GM21423 (cell line): ENCODE measurements around the gene MPP2.
"Not testable (repeated sequence)": the region's sequence is repeated elsewhere in the genome, so short reads cannot be mapped to it uniquely, and the experiment has no call there.

Experiments
- ATAC-seq: cut with Tn5 transposase; IDR thresholded peaks from one replicate; pipeline ENCODE4 v1.9.1; 2021; ENCODE audit warnings: mild to moderate bottlenecking, moderate library complexity; ENCODE audit not compliant: unreplicated experiment

The MPP2 gene, protein sequence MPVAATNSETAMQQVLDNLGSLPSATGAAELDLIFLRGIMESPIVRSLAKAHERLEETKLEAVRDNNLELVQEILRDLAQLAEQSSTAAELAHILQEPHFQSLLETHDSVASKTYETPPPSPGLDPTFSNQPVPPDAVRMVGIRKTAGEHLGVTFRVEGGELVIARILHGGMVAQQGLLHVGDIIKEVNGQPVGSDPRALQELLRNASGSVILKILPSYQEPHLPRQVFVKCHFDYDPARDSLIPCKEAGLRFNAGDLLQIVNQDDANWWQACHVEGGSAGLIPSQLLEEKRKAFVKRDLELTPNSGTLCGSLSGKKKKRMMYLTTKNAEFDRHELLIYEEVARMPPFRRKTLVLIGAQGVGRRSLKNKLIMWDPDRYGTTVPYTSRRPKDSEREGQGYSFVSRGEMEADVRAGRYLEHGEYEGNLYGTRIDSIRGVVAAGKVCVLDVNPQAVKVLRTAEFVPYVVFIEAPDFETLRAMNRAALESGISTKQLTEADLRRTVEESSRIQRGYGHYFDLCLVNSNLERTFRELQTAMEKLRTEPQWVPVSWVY

DNA sequence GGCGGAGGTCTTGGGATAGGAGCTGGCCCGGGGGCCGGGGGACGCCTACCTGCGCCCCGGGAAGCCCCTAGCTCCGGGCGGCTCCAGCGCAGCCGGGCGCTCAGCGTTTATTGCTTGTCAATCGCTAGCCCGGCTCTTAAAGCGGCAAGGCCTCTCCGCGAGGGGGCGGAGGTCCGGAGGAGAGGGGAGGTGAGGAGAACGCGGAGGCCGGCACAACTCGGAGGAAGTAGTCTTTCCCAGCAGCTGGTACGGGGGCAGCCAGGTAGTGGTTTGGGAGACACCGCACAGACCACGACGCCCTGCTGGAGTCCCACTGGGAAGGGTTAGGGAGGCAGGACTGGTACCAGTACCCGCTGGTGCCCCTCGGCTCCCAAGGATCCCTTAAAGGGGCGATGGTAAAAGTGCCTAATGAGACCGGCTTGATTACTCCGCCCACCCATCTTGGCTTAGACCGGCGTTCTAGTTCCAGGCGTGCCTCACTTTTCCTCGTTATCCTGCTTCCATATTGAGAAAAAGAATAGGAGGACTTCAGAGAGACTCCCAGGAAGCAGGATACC is at the start of gene MPP2:
TSS of gene MPP2 (minus strand) at position 112 of the 557 bp plus-strand sequence. CDS start 3,076 bp downstream, outside the sequence.
- no peak for ATAC-seq

DNA sequence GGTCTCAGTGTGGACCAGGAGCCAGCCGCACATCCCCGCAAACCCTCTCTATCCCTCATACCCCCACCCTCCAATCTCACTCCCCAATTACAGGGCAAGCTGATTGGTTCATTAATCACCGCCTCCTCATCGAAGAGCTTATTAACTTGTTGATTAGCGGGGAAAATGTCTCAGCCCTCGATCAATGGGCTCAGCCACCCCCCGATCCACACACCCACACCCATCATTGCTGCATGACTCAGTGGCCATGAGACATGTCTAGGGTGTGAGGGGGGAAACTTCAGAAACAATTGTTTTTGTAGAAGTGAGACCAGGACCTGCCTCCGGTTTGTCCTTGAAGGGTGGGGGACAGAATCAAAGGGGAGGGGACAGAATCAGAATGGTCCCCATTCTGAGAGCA is 48.9 kb upstream of the MPP2 start:
- no peak for ATAC-seq

DNA sequence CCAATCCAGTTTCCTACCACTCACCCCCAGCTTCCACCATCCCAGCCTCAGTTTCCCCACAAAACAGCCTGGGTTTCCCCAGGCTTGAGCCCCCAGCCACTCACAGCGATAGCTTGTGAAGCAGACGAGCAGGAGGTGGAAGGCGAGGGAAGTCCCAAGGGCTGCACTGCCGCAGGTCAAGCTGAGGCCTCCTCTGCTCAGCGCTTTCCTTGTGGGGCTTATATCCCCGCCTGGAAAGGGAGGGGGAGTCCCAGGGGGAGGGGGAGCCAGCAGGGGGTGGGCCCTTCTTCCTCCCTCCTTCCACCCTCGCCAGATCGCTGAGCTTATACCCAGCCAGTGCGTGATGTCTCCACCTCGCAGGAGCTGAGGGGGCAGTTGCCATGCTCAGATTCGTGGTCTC is 46.4 kb upstream of the MPP2 start, which contains the start of gene PYY:
TSS of gene PYY (minus strand) at position 195 of the 400 bp plus-strand sequence. CDS start 457 bp downstream, outside the sequence.
- no peak for ATAC-seq

DNA sequence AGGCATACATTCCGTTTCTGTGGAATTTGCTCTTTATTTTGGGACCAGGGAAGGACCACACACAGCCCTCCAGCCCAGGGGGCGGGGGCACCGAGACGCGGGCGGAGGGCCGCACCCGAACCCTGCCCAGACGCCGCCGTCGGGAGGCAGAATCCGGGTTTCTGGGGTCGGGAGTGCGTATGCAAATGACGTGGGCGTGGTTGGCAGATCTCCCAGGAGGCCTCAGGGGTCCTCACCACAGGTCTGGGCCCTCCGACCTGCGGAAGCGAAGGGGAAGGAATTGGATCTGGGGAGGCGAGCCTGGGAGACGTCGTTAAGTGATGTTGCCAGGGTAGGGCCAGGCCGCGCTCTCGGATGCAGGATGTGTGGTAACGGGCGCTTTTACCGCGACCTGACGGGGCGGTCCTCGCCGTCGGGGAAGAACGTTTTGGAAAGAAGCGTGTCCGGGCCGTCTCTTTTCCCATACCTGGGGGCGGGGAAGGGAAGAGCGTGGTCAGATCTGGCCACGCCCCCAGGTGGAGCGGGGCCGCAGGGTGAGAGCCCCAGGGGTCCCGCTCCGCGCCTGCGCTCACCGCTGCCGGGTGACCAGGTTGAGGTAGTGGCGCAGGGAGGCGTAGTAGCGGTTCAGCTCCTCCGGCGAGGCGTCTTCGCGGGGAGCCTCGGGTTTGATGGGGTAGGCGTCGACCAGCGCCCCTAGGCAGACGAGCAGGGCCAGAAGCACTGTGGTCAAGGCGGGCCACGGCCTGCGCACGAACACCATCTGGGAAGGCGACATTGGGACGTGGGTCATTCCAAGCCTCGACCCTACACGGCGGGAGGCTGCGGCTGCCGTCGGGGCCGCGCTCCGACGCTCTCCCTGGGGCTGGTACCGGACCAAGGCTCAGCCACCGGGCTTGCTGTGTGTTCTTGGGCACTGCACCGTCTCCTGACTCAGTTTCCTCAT is 45.7 kb upstream of the MPP2 start:
- no peak for ATAC-seq

DNA sequence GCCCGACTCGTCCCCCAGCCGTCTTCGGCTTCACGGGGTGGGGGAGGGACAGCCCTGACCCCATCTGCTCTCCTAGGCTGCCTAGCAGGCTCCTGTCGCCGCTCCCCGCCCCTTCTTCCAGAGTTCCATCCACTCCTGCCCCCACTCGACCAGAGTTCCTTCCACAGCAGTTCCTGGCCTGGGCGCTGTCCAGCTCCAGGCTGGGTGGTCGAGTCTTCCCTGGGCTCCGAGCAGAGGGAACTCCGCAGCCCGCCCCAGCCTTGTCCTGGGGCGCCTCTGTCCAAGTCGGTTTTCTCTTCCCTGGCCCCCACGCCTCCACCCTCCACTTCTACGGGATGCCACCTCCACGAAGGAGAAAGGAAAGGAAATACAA is 45.0 kb upstream of the MPP2 start:
- no peak for ATAC-seq

DNA sequence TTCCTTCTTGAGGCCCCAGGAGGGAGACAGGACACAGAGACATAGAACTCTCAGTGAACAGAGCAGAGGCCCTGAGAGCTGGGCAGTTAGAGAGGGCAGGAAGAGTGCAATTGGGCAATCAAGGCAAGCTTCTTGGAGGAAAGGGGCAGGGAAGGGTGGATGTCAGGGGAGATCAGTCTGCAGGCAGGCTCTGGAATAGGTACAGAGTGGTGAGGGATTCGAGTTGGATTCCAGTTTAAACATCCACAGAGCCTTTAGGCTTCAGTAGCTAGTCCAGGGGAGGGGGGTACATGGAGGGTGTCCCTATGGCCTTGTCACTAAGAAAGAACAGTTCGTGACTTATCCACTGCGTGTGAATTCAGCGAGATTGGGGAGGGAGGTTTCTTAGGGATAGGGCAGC is 44.4 kb upstream of the MPP2 start:
- ATAC-seq: no peak

DNA sequence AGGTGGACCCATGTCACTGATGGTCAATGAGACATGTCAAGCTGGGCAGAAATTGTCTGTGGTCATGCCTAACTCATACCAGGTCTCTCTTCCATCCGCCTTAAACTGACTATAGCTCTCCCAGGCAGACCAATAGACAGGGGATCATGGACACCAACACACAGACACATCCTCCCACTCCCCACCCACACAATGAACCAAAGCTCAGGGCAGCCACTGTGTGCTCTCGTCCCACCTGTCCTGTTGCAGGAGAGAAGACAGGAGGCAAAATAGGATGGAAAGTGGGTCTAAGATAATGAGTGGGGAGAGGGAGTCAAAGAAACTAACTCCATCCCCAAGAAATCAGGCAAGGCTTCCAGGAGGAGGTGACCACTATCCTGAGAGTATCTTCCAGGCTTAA is 43.2 kb upstream of the MPP2 start:
- no peak for ATAC-seq

DNA sequence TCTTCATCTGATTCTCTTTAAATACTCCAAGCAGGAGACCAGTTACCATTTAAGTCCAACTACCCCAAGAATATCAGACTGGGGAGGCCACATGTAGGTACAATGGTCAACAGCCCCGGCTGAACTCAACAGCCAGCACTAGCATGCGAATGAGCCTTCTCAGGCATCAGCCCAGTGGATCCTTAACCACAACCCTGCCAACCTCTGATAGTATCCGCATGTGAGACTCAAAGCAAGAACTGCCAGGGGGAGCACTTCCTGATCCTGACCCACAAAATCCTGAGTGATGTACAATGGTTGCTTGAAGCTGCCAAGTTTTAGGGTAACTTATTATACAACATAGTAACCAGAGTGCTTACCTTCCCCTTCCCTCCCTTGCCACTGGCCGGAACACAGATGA is 42.4 kb upstream of the MPP2 start:
- no peak for ATAC-seq

DNA sequence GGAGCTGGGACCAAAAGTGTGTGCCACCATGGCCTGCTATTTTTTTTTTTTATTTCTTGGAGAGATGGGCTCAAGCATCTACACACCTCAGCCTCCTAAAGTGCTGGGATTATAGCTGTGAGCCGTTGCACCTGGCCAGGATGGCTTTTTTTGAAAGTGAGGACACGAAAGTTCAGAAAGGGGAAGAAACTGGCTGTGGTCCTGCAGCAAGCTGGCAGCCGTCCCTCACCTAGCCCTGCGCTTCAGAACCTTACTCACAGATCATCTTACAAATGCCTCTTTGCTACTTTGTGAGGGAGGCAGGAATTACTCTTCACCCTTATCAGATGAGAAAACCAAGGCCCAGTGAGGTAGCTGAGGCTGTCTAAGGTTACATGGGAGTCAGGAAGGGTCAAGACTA is 39.4 kb upstream of the MPP2 start:
- no peak for ATAC-seq

DNA sequence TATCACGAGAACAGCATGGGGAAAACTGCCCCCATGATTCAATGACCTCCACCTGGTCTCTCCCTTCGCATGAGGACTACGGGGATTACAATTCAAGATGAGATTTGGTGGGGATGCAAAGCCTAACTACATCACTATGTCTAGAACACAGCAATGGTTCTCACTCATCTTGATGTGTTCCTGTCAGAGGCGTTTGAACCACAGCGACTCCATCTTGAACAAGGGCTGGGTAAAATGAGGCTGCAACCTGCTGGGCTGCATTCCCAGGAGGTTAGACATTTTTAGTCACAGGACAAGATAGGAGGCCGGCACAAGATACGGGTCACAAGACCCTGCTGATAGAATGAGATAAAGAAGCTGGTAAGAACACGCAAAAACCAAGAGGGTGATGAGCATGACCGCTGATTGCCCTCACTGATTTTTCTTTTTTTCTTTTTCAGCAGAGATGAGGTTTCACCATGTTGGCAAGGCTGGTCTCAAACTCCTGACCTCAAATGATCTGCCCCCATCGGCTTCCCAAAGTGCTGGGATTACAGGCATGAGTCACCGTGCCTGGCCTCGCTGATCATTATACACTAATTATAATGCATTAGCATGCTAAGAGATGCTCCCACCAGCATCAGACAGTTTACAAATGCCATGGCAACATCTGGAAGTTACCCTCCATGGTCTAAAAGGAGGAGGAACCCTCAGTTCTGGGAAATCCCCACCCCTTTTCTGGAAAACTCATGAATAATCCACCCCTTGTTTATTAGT is 37.9 kb upstream of the MPP2 start:
- no peak for ATAC-seq

DNA sequence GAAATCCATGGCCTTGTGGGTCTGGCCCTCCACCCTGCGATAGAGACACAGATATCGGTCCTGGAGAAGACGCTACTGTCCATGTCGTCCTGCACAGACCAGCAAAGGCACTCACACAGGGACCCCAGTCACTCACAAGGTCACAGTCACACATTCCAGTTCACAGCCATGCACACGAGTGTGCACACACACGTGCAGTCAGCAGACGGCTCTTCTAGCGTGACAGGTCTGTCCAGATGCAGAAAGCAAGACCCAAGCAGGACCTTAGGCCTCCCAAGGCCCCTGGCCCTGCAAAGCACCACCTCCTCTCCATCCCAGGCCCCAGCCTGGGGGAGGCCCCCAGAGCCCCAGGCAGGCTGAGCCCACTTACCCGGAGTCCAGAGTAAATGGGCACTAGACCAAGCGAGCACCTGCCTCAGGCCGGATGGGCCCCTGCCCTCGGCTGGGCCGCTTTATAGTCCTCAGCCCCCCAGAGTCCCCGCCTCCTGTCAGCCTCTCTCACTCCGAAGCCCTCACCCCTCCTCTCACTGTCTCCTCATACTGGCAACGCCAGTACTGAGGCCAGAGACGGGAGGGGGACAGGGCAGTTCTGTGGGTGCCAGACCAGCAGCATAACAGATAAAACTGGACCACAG is 34.8 kb upstream of the MPP2 start, which contains the start of gene PPY:
TSS of gene PPY (minus strand) at position 426 of the 635 bp plus-strand sequence. CDS start 822 bp downstream, outside the sequence.
- ATAC-seq: no peak

DNA sequence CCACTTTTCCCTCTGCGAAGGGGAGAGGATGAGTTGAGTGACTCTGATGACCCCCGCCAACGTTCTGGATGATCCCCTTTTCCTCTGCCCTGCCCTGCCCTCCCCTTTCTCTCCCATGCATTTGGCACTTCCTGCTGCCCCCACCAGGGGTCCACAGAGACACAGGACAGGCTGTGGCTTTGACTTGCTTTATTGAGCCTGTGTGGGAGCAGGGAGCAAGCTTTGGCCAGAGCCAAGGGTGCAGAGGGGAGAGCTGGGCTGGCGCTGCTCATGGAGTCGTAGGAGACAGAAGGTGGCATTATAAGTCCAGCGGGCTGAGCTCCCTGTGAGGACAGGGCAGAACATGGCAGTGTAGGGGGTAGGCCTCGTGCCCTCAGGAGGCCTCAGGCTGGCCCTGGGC is 33.3 kb upstream of the MPP2 start:
- no peak for ATAC-seq

DNA sequence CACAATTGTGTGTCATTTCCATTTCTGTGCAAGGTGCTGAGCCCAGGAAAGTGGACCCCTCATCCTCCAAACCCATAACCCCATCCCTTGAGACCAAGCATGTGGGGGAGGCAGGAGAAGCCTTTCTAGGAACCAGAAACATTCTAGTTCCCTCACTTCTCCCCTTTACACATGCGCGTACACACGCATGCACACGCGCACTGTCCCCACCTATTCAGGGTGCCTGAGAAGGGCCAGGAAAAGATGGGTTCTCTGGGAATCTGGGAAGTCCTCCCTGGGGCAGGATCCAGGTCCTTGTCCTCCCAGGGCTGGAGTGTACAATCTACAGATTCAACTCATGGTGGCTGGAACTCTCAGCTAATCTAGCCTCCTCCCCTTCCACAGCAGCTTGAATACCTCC is 32.5 kb upstream of the MPP2 start:
- no peak for ATAC-seq

DNA sequence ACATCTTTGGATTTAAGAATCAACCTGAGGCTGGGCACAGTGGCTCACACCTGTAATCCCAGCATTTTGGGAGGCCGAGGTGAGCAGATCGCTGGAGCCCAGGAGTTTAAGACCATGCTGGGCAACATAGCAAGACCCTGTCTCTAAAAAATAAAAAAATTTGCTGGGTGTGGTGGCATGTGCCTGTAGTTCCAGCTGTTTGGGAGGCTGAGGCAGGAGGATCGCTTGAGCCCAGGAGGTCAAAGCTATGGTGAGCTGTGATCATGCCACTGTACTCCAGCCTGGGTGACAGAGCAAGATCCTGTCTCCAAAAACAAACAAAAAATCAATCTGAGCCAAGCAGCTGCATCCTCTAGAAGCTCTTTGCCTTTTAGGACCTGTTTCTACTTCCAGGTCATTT is 32.1 kb upstream of the MPP2 start:
- not testable (repeated sequence) for ATAC-seq

DNA sequence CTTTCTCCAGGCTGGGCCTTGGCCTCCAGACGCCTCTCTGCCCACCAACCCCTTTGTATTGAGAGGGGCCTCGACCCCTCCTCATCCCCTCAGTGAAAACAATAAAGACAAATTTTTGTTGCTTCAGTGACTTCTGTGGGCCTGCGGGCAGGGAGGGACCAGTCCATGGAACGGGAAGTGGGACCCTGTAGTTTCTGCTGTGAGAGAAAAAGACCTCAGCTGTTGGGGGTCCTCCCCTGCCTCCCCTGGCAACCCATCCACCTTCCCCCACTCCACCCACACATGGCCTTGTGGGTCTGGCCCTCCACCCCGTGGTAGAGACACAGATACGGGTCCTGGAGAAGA is 31.5 kb upstream of the MPP2 start:
- ATAC-seq: no peak

DNA sequence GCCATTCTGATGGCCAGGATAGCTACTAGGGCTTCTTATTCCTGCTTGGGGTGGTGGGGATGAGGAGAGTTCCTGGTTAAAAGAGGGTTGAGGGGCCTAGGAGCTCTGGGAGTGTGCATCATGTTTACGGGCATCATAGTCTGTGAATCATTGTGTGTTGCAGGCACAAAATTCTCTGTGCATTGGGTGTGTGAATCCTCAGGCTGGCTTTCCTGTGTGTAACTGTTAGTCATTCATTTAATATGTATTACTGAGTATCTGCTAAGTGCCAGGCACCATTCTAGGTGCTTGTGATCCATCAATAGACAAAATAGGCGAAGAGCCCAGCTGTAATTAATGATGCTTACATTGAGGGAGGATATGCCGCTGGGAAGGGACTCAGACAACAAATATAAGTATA is 29.1 kb upstream of the MPP2 start:
- ATAC-seq: no peak

DNA sequence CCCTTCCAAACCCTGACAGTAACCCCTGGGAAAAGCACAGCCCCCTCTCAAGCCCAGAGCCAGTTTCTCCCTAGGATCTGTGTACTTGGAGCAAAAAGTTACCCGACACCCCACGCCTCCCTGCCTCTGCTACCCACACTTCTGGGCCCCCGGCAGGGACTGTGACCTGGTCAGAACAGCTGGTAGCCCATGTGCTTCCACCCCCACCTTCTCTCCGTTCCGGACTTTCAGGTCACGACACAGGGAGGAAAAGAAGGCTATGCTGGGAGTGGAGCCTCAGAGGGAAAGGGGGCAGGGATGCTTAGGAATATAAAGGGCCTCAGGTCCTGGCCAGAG is 28.6 kb upstream of the MPP2 start:
- no peak for ATAC-seq

DNA sequence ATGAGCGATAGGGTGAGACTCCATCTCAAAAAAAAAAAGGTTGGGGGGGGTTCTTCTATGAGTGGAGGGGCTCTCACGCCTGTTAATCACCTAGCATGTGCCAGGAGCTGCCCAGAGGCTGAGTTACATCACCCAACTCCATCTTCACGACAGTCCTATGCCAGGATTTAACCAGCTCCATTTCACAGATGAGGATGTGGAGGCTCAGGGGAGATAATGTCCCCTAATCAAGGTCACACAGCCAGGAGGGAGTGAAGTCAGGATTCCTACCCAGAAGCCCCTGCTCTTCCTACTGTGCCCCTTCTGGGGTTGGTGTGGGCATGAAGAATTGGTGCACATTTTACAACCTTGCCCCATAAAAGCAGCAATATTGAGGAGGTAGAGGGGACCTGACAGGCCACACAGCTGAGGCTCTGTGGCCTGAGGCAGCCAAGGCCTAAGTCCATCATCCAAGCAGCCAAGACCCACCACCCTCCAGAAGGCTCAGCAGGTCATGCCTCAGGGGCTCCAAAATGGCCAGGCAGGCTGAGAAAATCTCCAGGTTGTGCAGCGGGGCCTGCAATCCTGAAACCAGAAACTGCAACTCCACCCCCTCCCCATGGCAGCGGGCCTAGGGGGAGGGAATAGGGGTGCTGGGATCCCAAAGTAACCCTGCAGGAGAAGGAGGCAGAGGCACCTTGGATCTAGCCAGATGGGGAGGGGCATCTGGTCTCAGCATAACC is 28.0 kb upstream of the MPP2 start:
- ATAC-seq: no peak

DNA sequence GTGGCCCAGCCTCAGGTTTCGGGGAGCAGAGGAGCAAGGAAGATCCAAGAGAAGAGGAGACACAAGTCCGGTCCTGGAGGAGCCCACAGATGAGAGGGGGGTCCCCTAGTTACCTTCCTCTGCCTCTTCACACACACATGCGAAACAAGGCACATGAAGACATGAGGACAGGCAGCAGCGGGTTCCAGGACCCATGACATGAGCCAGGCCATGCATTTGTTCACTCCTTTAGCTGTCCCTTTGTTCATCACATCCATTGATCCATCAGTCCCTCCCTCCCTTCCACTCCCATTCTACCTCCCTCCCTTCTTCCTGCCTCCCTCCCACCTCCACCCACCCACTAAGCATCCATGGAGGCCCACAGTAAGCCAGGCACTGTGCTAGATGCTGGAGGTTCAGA is 25.6 kb upstream of the MPP2 start:
- no peak for ATAC-seq

DNA sequence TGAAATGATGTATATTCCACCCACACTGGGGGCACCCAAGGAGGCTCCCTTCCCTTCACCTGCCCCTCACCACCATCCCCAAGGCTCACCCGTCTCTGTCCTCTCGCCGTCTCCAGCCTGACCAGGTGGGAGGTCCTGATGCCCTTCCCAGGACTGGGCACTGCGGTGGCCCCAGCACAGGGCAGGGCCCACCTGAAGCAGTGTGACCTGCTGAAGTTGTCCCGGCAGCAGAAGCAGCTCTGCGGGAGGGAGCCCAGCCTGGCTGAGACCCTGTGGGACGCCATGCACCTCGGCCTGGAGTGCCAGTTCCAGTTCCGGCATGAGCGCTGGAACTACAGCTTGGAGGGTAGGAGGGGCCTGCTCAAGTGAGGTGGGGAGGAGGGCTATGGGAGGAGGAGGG is 25.0 kb upstream of the MPP2 start:
- ATAC-seq: no peak
